Measurements from ENCODE around the gene OTULIN.

DNA sequence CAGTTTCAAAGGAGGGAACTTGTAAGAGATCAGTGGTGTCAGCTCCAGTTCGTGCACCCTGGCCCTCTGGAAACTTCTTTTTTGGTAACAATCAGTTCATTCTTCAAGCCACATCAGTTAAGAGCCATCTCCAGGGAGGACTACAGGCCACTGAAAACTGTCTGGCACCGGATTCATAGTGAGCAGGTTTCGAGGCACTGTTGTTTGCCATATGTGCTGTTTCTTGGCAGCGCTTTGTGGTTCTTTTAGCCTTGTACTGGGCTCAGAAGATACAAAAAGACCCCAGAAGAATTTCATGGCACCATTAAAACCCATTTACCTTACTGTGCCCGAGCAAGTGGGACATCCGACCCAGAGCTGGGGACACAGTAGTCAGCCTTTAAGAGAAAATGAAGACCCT lies 68.5 kb downstream of the OTULIN start:
- TF ChIP-seq SUZ12 (IDR thresholded peaks at IDR 0.05) = no peak
- no peak for TF ChIP-seq ARNT (IDR thresholded peaks at IDR 0.05)
- TF ChIP-seq ZNF384 (IDR thresholded peaks at IDR 0.05) = no peak
- TF ChIP-seq ELF4 (IDR thresholded peaks at IDR 0.05) = no peak
- TF ChIP-seq FOXM1 (IDR thresholded peaks at IDR 0.05; ENCODE audit: borderline replicate concordance) = no peak
- TF ChIP-seq BHLHE40 (IDR thresholded peaks at IDR 0.05; ENCODE audit: borderline replicate concordance) = no peak
- TF ChIP-seq FOXK2 (IDR thresholded peaks at IDR 0.05) = no peak
- no peak for TF ChIP-seq FOXA1 (IDR thresholded peaks at IDR 0.05)
